Activated CD8-positive, alpha-beta T cell treated with anti-CD3 and anti-CD28 coated beads for 36 hours (primary cell): ENCODE results near the gene CLIC1. TPM values are rescaled to one million over a fixed set of nuclear protein-coding genes. Genes with fewer than 3 reads are reported as not detected.

ENCODE experiments used
- ATAC-seq: fragments of 200-7000 bp; cut with Tn5 transposase; one replicate; pipeline ENCODE4 v1.10.0; 2021; ENCODE audit warnings: mild to moderate bottlenecking, moderate library complexity
- CTCF ChIA-PET: fragments of 350-600 bp; sonication (Branson Sonifier 250); formaldehyde crosslinking; loops from one replicate; lab custom pipeline; 2021; ENCODE audit warnings: antibody characterized with exemption; lab: Charles Lee
- POLR2A ChIA-PET: fragments of 350-600 bp; sonication (Branson Sonifier 250); formaldehyde crosslinking; loops from one replicate; lab custom pipeline; 2021; ENCODE audit warnings: antibody characterized with exemption; lab: Charles Lee
- DNase-seq: peaks from one replicate; pipeline ENCODE4 v3.0.0-alpha.2; 2020
- H3K27ac Mint-ChIP-seq: one replicate; pipeline ENCODE4 v1.8.0; 2021; ENCODE audit warnings: mild to moderate bottlenecking, mixed read lengths
- H3K27me3 Mint-ChIP-seq: one replicate; pipeline ENCODE4 v1.8.0; 2021; ENCODE audit warnings: mixed read lengths
- H3K36me3 Mint-ChIP-seq: one replicate; pipeline ENCODE4 v1.8.0; 2021; ENCODE audit warnings: low read depth, mixed read lengths
- H3K4me1 Mint-ChIP-seq: one replicate; pipeline ENCODE4 v1.8.0; 2021; ENCODE audit warnings: low read depth, mixed read lengths
- H3K4me3 Mint-ChIP-seq: one replicate; pipeline ENCODE4 v1.8.0; 2021; ENCODE audit warnings: mild to moderate bottlenecking, moderate library complexity, mixed read lengths
- H3K9me3 Mint-ChIP-seq: one replicate; pipeline ENCODE4 v1.8.0; 2021; ENCODE audit warnings: mixed read lengths
- CTCF ChIP-seq: fragments of 200-600 bp; IDR thresholded peaks from one replicate; pipeline ENCODE4 v1.8.0; 2022; ENCODE audit warnings: antibody characterized with exemption, mild to moderate bottlenecking
- intact Hi-C: fragments of 100-400 bp; cut with micrococcal nuclease; formaldehyde crosslinking; loops from one replicate; pipeline ENCODE4 v1.10.0; 2022
- total RNA-seq, 2 experiments: library from RNA; stranded (reverse); gene quantifications; one replicate each; pipeline ENCODE4 v1.2.3, GENCODE V29; 2021

Gene CLIC1
- total RNA-seq, 2 experiments from 2014 or later, result 334 to 346 TPM

GRCh38 chr6:31737315-31737990, 1.1 kb upstream of the CLIC1 start:
- peak overlapping the region; percentile 97 for H3K4me3 Mint-ChIP-seq
- CTCF ChIA-PET, result interaction anchor here (0.9 to 9.9 kb wide), 22 partner anchors 9 to 191 kb away, joined by 3 to 59 read pairs (median 5); partner anchors contain the start of genes ATP6V1G2, BAG6, DDAH2 and GPANK1
- peaks cover 54% of the 10 kb centered on the region for H3K36me3 Mint-ChIP-seq
- intact Hi-C loops, result loop anchor here (5.0 to 10.0 kb wide), 2 partner anchors 95 to 193 kb away; partner anchors contain the start of genes ATP6V1G2, DDX39B and NFKBIL1
- H3K9me3 Mint-ChIP-seq, result no peaks in the 10 kb centered on the region
- H3K27me3 Mint-ChIP-seq, result no peaks in the 10 kb centered on the region
- DNase-seq (peak; percentile 42), ATAC-seq (no peak)
- H3K4me1 Mint-ChIP-seq, result peaks cover 54% of the 10 kb centered on the region
- peak overlapping the region; percentile 93 for H3K27ac Mint-ChIP-seq
- POLR2A ChIA-PET, result interaction anchor here (0.6 to 6.0 kb wide), 22 partner anchors 9 to 1235 kb away, joined by 3 to 30 read pairs (median 5); partner anchors contain the start of genes BAG6, C6orf47, CSNK2B and DDX39B
- no peak for TF ChIP-seq CTCF

DNA sequence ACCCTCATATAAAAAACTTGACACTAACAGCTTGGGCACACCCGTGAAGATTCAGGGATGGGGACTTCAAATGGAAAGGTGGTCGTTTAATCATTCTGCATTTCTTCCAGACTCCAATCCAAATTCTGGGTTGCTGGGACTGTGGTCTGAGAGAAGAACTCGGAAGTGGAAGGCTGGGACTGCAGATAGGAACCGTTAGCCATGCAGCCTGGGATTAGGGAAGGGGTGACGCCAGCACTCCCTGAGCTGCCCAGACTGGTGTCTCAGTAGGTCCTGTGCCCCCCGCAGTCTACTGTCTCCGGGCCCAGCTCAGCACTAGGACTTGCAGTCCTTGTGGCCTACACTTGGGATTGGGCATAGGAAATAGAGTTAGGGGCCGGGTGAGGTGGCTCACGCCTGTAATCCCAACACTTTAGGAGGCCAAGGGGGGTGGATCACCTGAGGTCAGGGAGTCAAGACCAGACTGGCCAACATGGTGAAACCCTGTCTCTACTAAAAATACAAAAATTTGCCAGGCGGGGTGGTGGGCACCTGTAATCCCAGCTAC, 511 bp upstream of the CLIC1 start:
- POLR2A ChIA-PET, result interaction anchor here (0.7 to 6.0 kb wide), 15 partner anchors 8 to 1235 kb away, joined by 3 to 24 read pairs (median 5); partner anchors contain the start of genes BAG6, C6orf47, DDX39B and HSPA1B
- intact Hi-C loops, result loop anchor here (5.0 to 10.0 kb wide), 2 partner anchors 95 to 192 kb away; partner anchors contain the start of genes ATP6V1G2, DDX39B and NFKBIL1
- no peak for TF ChIP-seq CTCF
- H3K27me3 Mint-ChIP-seq, result no peaks in the 10 kb centered on the region
- H3K4me3 Mint-ChIP-seq, result peak overlapping the region; percentile 97
- DNase-seq, result no peak
- no peaks in the 10 kb centered on the region for H3K9me3 Mint-ChIP-seq
- no peak for ATAC-seq
- peak overlapping the region; percentile 93 for H3K27ac Mint-ChIP-seq
- H3K36me3 Mint-ChIP-seq, result peaks cover 56% of the 10 kb centered on the region
- H3K4me1 Mint-ChIP-seq, result peaks cover 57% of the 10 kb centered on the region
- CTCF ChIA-PET, result interaction anchor here (0.8 to 9.9 kb wide), 11 partner anchors 8 to 140 kb away, joined by 3 to 59 read pairs (median 6); partner anchors contain the start of genes DDAH2 and LSM2

- POLR2A ChIA-PET, result interaction anchor here (0.6 to 6.0 kb wide), 10 partner anchors 8 to 254 kb away, joined by 3 to 24 read pairs (median 4); partner anchors contain the start of genes GPANK1 and VARS1
- no peak for TF ChIP-seq CTCF
- peak; percentile 78 for DNase-seq
- intact Hi-C loops, result loop anchor here (5.0 to 10.0 kb wide), 2 partner anchors 97 to 190 kb away; partner anchors contain the start of genes ATP6V1G2, DDX39B and NFKBIL1
- Mint-ChIP-seq H3K4me3 (peak overlapping the region; percentile 97), H3K9me3 (no peaks in the 10 kb centered on the region), H3K27ac (peak overlapping the region; percentile 93), H3K27me3 (no peaks in the 10 kb centered on the region), H3K4me1 (peaks cover 60% of the 10 kb centered on the region), H3K36me3 (peaks cover 51% of the 10 kb centered on the region)
- peak; percentile 0 for ATAC-seq
- CTCF ChIA-PET, result interaction anchor here (1.0 to 9.9 kb wide), 4 partner anchors 11 to 92 kb away, joined by 3 to 59 read pairs (median 5); partner anchors contain the start of gene HSPA1B
These were observed 1.4 kb downstream of the CLIC1 start for GRCh38 chr6:31734821-31735406.

DNA sequence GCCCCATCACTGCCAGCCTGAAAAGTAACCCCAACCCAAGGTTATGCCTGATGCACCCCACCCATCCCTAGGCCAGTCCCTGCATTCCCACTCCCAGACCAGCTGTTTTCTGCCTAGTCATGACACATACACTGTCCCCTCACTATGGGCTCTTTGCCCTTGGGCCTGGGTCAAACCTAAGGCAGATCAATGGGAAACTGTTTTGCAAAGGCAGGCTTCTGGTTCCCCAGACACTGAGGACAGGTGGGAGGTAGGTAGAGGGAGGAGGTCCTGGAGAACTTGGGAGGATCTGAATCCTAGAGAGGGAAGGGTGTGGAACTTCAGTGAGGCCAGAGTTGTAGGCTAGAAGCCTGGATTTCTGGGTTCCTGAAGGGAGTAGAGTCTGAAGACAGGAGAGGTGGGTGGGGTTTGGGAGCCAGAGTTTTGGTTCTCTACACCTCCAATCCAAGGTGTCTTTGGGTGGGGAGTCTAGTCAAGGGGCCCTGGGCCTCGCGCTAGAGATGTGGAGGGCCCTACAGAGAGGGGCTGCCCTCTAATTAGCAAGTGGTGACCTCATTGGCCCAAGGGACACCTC, 2.0 kb downstream of the CLIC1 start:
- H3K9me3 Mint-ChIP-seq, result no peaks in the 10 kb centered on the region
- H3K27me3 Mint-ChIP-seq, result no peaks in the 10 kb centered on the region
- intact Hi-C loops, result loop anchor here (10.0 kb wide), 1 partner anchor 190 kb away; the partner anchor contains the start of genes ATP6V1G2, DDX39B and NFKBIL1
- DNase-seq, result no peak
- peaks cover 49% of the 10 kb centered on the region for H3K36me3 Mint-ChIP-seq
- ChIA-PET POLR2A (interaction anchor here (0.7 to 6.0 kb wide), 6 partner anchors 7 to 96 kb away, joined by 3 to 24 read pairs (median 4); partner anchors contain the start of gene VARS1), CTCF (interaction anchor here (1.7 to 9.9 kb wide), 2 partner anchors 35 to 57 kb away, joined by 4 to 59 read pairs; no protein-coding TSS in a partner anchor)
- peak overlapping the region; percentile 97 for H3K4me3 Mint-ChIP-seq
- H3K27ac Mint-ChIP-seq, result peak overlapping the region; percentile 93
- ATAC-seq, result peak; percentile 47
- H3K4me1 Mint-ChIP-seq, result peaks cover 60% of the 10 kb centered on the region
- no peak for TF ChIP-seq CTCF
